ENCODE data around the gene GNB2.

The GNB2 gene

GRCh38 chr7:100674411-100675104, 1.0 kb downstream of the GNB2 start:
- TF ChIP-seq CTCF (conservative IDR thresholded peaks at IDR 0.05; ENCODE audit: control insufficient read depth, insufficient read depth, low read depth, low read length): no peak
- no peak for DNase-seq (ENCODE audit: low read depth)
- peak overlapping the region; percentile 71 for H3K4me3 ChIP-seq (ENCODE audit: control insufficient read depth, low read depth, low read length)

- no peak for DNase-seq (ENCODE audit: low read depth)
- no peak for TF ChIP-seq CTCF (conservative IDR thresholded peaks at IDR 0.05; ENCODE audit: control insufficient read depth, insufficient read depth, low read depth, low read length)
Measured at GRCh38 chr7:100675105-100675451, 1.5 kb downstream of the GNB2 start.

GRCh38 chr7:100675581-100676350, 2.2 kb downstream of the GNB2 start:
- peak; percentile 70 for DNase-seq (ENCODE audit: low read depth)
- no peak for TF ChIP-seq CTCF (conservative IDR thresholded peaks at IDR 0.05; ENCODE audit: control insufficient read depth, insufficient read depth, low read depth, low read length)
- peak overlapping the region; percentile 71 for H3K4me3 ChIP-seq (ENCODE audit: control insufficient read depth, low read depth, low read length)

More at GRCh38 chr7:100675105-100675451, 1.5 kb downstream of the GNB2 start:
- H3K4me3 ChIP-seq (ENCODE audit: control insufficient read depth, low read depth, low read length): peak overlapping the region; percentile 71

- peak overlapping the region; percentile 24 for H3K4me3 ChIP-seq (ENCODE audit: control insufficient read depth, low read depth, low read length)
- TF ChIP-seq CTCF (conservative IDR thresholded peaks at IDR 0.05; ENCODE audit: control insufficient read depth, insufficient read depth, low read depth, low read length): no peak
Measured at GRCh38 chr7:100676501-100677306, 3.2 kb downstream of the GNB2 start.

GRCh38 chr7:100677308-100678267, 4.0 kb downstream of the GNB2 start:
- DNase-seq (ENCODE audit: low read depth): no peak
- TF ChIP-seq CTCF (conservative IDR thresholded peaks at IDR 0.05; ENCODE audit: control insufficient read depth, insufficient read depth, low read depth, low read length): no peak
- no peak overlapping the region for H3K4me3 ChIP-seq (ENCODE audit: control insufficient read depth, low read depth, low read length)

More at GRCh38 chr7:100676501-100677306, 3.2 kb downstream of the GNB2 start:
- DNase-seq (ENCODE audit: low read depth): no peak

All from fibroblast of mammary gland (primary cell).